HG03025 (cell line): ENCODE data around the gene ZRSR2.
"Not testable (repeated sequence)": the region's sequence is repeated elsewhere in the genome, so short reads cannot be mapped to it uniquely, and the experiment has no call there.

Source experiments
- ATAC-seq: cut with Tn5 transposase; IDR thresholded peaks from one replicate; pipeline ENCODE4 v1.9.1; 2021; ENCODE audit warnings: mild to moderate bottlenecking, moderate library complexity; ENCODE audit not compliant: unreplicated experiment, low FRiP score

Gene ZRSR2

GRCh38 chrX:15789979-15790768, at the start of gene ZRSR2:
TSS of gene ZRSR2 (plus strand) at chrX:15790484. CDS start at chrX:15790496, 12 bp downstream.
- ATAC-seq = peak; percentile 94

GRCh38 chrX:15744181-15744867, 46.0 kb upstream of the ZRSR2 start:
- no peak for ATAC-seq

GRCh38 chrX:15745179-15745578, 45.1 kb upstream of the ZRSR2 start:
- no peak for ATAC-seq

- not testable (repeated sequence) for ATAC-seq
Observed at GRCh38 chrX:15746651-15747050, 43.6 kb upstream of the ZRSR2 start.

GRCh38 chrX:15747626-15748173, 42.6 kb upstream of the ZRSR2 start:
- ATAC-seq = no peak

- ATAC-seq = no peak
Observed at GRCh38 chrX:15748841-15749240, 41.4 kb upstream of the ZRSR2 start.

- ATAC-seq = peak; percentile 87
Observed at GRCh38 chrX:15749642-15750610, 40.4 kb upstream of the ZRSR2 start.

GRCh38 chrX:15750611-15751154, 39.6 kb upstream of the ZRSR2 start:
- ATAC-seq = no peak

GRCh38 chrX:15751155-15751819, 39.0 kb upstream of the ZRSR2 start:
- no peak for ATAC-seq

GRCh38 chrX:15755091-15755490, 35.2 kb upstream of the ZRSR2 start:
- no peak for ATAC-seq

GRCh38 chrX:15758140-15758539, 32.1 kb upstream of the ZRSR2 start:
- ATAC-seq = no peak

GRCh38 chrX:15759886-15760285, 30.4 kb upstream of the ZRSR2 start:
- ATAC-seq = not testable (repeated sequence)

- no peak for ATAC-seq
Observed at GRCh38 chrX:15761564-15762191, 28.6 kb upstream of the ZRSR2 start.

GRCh38 chrX:15769300-15769954, 20.9 kb upstream of the ZRSR2 start:
- ATAC-seq = no peak

- peak; percentile 94 for ATAC-seq
Observed at GRCh38 chrX:15781961-15782699, 8.2 kb upstream of the ZRSR2 start.

- ATAC-seq = no peak
Observed at GRCh38 chrX:15785176-15785750, 5.0 kb upstream of the ZRSR2 start.

- no peak for ATAC-seq
Observed at GRCh38 chrX:15786915-15787314, 3.4 kb upstream of the ZRSR2 start.
